ENCODE data around the gene CCDC90B.

CCDC90B gene

DNA sequence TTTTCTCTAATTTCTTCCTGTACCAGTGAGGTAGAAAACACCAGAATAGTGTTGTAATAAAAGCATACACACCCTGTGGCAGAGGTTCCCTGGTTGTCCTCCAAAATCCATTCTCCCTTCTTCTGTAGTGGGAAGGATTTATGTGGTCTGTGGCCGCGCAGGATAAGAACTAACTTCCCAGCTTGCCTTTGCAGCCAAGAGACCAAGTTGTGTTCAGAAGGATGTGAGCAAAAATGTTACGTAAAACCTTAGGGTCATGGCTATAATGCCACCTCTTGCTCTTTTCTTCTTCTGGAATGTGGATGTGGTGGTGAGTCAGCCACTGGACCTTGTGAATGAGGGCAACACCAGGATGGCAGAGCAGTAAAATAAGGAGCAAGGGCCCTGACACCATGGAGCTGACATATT is 28.4 kb downstream of the CCDC90B start:
- Histone ChIP-seq H3K27ac (ENCODE audit: low read depth, low read length) (no peak overlapping the region), H3K36me3 (ENCODE audit: control insufficient read depth, insufficient read depth, low read length) (peaks cover 34% of the 10 kb centered on the region)

DNA sequence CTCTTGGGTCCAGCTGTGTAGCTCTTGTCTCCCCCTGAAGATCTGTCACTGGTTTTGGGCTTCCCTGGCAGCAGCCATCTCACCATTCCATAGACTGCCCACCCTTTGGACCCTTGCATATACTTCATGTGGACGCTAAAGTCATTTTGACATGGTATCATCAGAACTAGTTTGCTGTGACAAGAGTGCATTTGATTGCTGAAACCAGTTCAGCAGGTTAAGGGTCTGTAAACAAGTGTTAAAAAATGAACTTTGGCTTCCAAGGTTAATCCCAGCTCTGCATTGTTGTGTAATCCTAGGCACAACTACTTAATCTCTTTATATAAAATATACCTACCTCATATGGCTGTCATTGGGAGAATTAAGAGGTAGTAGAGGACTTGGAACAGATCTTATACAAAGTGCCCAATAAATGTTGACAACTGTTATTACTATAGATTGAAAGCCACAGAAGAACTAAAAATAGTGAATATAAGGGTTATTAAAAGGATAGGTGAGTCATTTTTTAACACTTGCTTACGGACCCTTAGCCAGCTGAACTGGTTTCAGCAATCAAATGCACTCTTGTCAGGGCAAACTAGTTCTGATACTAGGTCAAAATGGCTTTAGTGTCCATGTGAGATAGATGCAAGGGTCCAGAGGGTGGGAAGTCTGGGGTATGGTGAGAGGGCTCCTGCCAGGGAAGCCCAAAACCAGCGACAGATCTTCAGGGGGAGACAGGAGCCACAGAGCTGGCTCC is 29.4 kb downstream of the CCDC90B start:
- Histone ChIP-seq H3K9ac (ENCODE audit: low read length) (no peak overlapping the region), H3K27ac (ENCODE audit: low read depth, low read length) (no peak overlapping the region), H3K27me3 (ENCODE audit: control insufficient read depth, insufficient read depth, low read length) (no peaks in the 10 kb centered on the region), H3K4me1 (ENCODE audit: control insufficient read depth, insufficient read depth, low read length) (no peaks in the 10 kb centered on the region), H3K4me3 (ENCODE audit: low read depth, low read length) (no peak overlapping the region), H3K36me3 (ENCODE audit: control insufficient read depth, insufficient read depth, low read length) (peaks cover 29% of the 10 kb centered on the region), H3K9me3 (ENCODE audit: control insufficient read depth, insufficient read depth, low read depth, low read length) (no peaks in the 10 kb centered on the region)

More for the DNA sequence above, 28.4 kb downstream of the CCDC90B start:
- no peak overlapping the region for H3K4me3 ChIP-seq (ENCODE audit: low read depth, low read length)
- H3K9me3 ChIP-seq (ENCODE audit: control insufficient read depth, insufficient read depth, low read depth, low read length), result no peaks in the 10 kb centered on the region
- H3K27me3 ChIP-seq (ENCODE audit: control insufficient read depth, insufficient read depth, low read length), result no peaks in the 10 kb centered on the region
- no peak overlapping the region for H3K9ac ChIP-seq (ENCODE audit: low read length)
- H3K4me1 ChIP-seq (ENCODE audit: control insufficient read depth, insufficient read depth, low read length), result no peaks in the 10 kb centered on the region

DNA sequence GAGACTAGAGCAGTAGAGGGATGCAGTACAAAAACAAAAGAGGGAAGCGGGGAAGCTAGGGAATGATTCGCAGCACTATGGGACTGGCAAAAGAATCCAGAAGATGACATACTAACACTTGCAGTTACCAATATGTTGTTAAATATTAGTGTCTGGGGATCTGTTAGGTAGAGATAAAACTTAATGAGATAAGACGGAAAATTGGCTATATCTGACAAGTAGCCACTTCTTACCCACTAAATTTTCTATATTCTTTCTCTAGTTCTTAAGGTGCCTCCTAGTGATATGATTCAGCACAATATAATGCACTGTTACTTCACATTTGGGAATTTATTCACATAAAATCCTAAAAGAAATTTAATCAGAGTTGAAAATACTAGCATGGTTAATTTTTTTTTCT is 30.8 kb downstream of the CCDC90B start:
- H3K27ac ChIP-seq (ENCODE audit: low read depth, low read length), result no peak overlapping the region
- H3K4me3 ChIP-seq (ENCODE audit: low read depth, low read length), result no peak overlapping the region

DNA sequence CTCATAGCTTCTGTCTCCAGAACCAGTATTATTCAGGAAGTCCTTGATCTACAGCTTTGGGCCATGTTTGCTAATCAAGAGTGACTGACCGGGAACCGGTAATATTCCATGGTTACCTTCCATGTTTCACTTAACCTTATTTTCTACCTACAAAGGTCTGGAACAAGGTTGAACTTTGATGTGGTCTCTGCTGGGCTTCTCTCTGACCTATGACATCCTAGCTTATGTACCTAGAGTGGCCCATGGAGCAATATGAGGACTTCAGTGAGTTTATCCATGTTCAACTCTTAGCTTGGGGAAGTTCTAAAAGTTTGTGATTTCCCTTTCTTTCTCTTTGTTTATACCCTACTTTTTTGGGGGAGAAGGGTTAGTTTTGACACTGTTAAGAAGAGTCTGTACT is 33.2 kb downstream of the CCDC90B start:
- H3K9ac ChIP-seq (ENCODE audit: low read length), result no peak overlapping the region
- no peaks in the 10 kb centered on the region for H3K4me1 ChIP-seq (ENCODE audit: control insufficient read depth, insufficient read depth, low read length)
- H3K27ac ChIP-seq (ENCODE audit: low read depth, low read length), result no peak overlapping the region
- no peaks in the 10 kb centered on the region for H3K27me3 ChIP-seq (ENCODE audit: control insufficient read depth, insufficient read depth, low read length)
- H3K9me3 ChIP-seq (ENCODE audit: control insufficient read depth, insufficient read depth, low read depth, low read length), result no peaks in the 10 kb centered on the region
- peaks cover 6% of the 10 kb centered on the region for H3K36me3 ChIP-seq (ENCODE audit: control insufficient read depth, insufficient read depth, low read length)
- no peak overlapping the region for H3K4me3 ChIP-seq (ENCODE audit: low read depth, low read length)

More for the DNA sequence above, 30.8 kb downstream of the CCDC90B start:
- H3K9me3 ChIP-seq (ENCODE audit: control insufficient read depth, insufficient read depth, low read depth, low read length), result no peaks in the 10 kb centered on the region
- H3K9ac ChIP-seq (ENCODE audit: low read length), result no peak overlapping the region
- no peaks in the 10 kb centered on the region for H3K4me1 ChIP-seq (ENCODE audit: control insufficient read depth, insufficient read depth, low read length)
- no peaks in the 10 kb centered on the region for H3K27me3 ChIP-seq (ENCODE audit: control insufficient read depth, insufficient read depth, low read length)
- peaks cover 21% of the 10 kb centered on the region for H3K36me3 ChIP-seq (ENCODE audit: control insufficient read depth, insufficient read depth, low read length)

DNA sequence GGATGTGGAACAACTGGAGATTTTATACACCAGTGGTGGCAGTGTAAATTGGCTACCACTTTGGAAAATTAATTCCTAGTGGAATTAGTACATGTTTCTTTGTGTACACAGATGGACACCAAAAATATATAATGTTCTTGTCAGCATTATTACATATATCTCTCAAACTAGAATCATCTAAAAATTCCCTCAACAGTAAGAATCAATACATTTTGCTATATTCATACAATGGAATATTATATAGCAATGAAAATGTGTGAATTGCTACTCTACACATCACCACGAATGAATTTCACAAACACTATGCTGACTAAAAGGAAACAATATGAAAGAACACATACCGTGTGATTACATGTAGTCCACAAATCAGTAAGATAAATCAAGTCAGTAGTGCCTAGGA is 33.9 kb downstream of the CCDC90B start:
- Histone ChIP-seq H3K27ac (ENCODE audit: low read depth, low read length) (no peak overlapping the region), H3K27me3 (ENCODE audit: control insufficient read depth, insufficient read depth, low read length) (no peaks in the 10 kb centered on the region), H3K4me1 (ENCODE audit: control insufficient read depth, insufficient read depth, low read length) (no peaks in the 10 kb centered on the region), H3K9me3 (ENCODE audit: control insufficient read depth, insufficient read depth, low read depth, low read length) (no peaks in the 10 kb centered on the region), H3K9ac (ENCODE audit: low read length) (no peak overlapping the region), H3K36me3 (ENCODE audit: control insufficient read depth, insufficient read depth, low read length) (no peaks in the 10 kb centered on the region), H3K4me3 (ENCODE audit: low read depth, low read length) (no peak overlapping the region)

DNA sequence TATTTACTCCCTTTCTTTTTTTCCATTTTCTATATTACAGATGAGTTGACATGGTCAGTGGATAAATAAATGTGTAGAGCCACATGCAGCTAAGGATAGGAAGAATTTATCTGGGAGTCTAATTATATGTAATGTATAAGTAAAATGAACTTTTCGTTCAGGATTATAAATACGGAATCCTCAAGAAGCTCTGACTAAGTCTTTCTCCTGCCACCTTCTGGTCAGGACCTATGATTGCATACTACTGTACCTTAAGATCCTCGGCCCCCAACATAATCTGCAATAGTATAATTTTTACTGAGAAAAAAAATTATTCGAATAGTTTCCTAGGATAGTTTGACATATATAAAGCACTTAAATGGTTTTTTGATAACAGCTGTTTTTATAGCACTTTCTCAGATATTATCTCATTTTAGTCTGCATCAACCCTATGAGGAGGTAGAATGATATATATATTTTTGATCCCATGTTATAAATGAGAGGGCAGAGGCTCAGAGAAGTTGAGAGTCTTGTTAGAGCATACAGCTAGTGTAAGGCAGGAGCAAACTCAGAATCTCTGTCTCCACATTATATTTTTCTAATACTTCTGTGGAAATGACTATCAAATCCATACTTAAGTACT is 36.1 kb downstream of the CCDC90B start:
- H3K9me3 ChIP-seq (ENCODE audit: control insufficient read depth, insufficient read depth, low read depth, low read length), result no peaks in the 10 kb centered on the region
- H3K27ac ChIP-seq (ENCODE audit: low read depth, low read length), result no peak overlapping the region
- no peaks in the 10 kb centered on the region for H3K27me3 ChIP-seq (ENCODE audit: control insufficient read depth, insufficient read depth, low read length)
- no peak overlapping the region for H3K4me3 ChIP-seq (ENCODE audit: low read depth, low read length)
- H3K4me1 ChIP-seq (ENCODE audit: control insufficient read depth, insufficient read depth, low read length), result no peaks in the 10 kb centered on the region
- H3K9ac ChIP-seq (ENCODE audit: low read length), result no peak overlapping the region
- no peaks in the 10 kb centered on the region for H3K36me3 ChIP-seq (ENCODE audit: control insufficient read depth, insufficient read depth, low read length)

DNA sequence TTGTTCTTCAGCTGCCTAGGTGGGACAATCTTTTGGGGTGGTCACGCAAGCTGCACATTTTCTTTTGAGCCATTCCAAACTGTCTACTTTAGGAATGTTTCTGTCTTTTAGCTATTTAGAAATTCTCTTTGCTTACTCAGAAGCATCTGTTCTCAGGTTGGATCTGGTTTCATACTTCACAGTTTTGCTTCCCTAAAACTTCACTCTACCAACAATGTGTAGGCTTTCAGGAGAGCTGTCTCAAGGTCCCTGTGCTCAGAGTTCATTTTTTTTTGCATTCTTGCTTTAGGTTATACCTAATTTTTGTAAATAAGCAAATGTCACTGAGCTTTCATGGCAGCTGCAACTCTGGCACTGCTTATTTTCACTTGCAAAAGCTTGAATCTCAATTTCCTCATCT is 36.7 kb downstream of the CCDC90B start:
- no peak overlapping the region for H3K9ac ChIP-seq (ENCODE audit: low read length)
- H3K4me3 ChIP-seq (ENCODE audit: low read depth, low read length), result no peak overlapping the region
- H3K27ac ChIP-seq (ENCODE audit: low read depth, low read length), result no peak overlapping the region
- H3K9me3 ChIP-seq (ENCODE audit: control insufficient read depth, insufficient read depth, low read depth, low read length), result no peaks in the 10 kb centered on the region
- no peaks in the 10 kb centered on the region for H3K36me3 ChIP-seq (ENCODE audit: control insufficient read depth, insufficient read depth, low read length)
- H3K4me1 ChIP-seq (ENCODE audit: control insufficient read depth, insufficient read depth, low read length), result no peaks in the 10 kb centered on the region
- H3K27me3 ChIP-seq (ENCODE audit: control insufficient read depth, insufficient read depth, low read length), result no peaks in the 10 kb centered on the region

DNA sequence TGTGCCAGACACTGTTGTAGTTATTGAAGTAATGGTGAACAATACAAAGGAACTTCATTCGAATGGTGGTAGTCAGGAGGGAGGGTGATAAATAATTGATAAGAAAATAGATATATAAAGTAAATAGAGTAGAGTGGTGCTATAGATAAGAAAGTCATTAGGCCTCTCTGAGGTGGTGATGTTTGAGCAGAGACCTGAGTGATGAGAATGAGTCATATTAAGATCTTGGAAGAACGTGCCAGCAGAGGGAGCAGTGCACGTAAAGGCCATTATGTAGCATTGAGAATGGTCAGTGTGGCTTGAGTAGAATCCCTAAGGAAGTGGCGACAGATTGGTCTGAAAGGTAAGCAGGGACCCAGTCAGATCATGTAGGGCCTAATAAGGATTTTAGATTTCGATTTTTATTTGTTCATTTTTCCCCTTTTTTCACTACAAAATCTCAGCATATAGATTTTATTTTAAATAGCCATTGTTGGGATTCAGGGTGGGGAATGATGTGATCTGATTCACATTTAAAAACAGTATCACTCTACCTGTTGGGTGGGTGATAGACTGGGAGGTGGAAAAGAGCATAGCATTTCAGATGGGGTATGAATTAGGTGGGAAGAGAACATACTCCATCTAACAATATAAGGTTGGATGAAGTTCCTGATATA is 44.7 kb downstream of the CCDC90B start:
- Histone ChIP-seq H3K9ac (ENCODE audit: low read length) (no peak overlapping the region), H3K4me1 (ENCODE audit: control insufficient read depth, insufficient read depth, low read length) (no peaks in the 10 kb centered on the region), H3K4me3 (ENCODE audit: low read depth, low read length) (no peak overlapping the region), H3K27ac (ENCODE audit: low read depth, low read length) (no peak overlapping the region), H3K9me3 (ENCODE audit: control insufficient read depth, insufficient read depth, low read depth, low read length) (no peaks in the 10 kb centered on the region), H3K27me3 (ENCODE audit: control insufficient read depth, insufficient read depth, low read length) (no peaks in the 10 kb centered on the region), H3K36me3 (ENCODE audit: control insufficient read depth, insufficient read depth, low read length) (no peaks in the 10 kb centered on the region)

DNA sequence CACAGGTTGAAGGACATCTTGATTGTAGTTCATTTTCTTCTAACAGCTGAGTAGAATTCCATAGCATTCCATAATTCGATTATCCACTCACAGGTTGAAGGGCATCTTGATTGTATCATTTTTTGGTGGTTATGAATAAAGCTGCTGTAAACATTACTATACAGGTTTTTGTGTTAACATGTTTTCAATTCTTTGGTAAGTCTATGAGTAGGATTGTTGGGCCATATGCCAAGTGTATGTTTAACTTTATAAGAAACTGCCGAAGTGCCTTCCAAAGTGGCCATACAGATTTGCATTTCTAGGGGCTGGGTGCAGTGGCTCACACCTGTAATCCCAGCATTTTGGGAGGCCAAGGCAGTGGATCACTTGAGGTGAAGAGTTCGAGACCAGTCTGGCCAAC is 48.1 kb downstream of the CCDC90B start:
- Histone ChIP-seq H3K27ac (ENCODE audit: low read depth, low read length) (no peak overlapping the region), H3K27me3 (ENCODE audit: control insufficient read depth, insufficient read depth, low read length) (no peaks in the 10 kb centered on the region), H3K9me3 (ENCODE audit: control insufficient read depth, insufficient read depth, low read depth, low read length) (no peaks in the 10 kb centered on the region), H3K4me3 (ENCODE audit: low read depth, low read length) (no peak overlapping the region), H3K4me1 (ENCODE audit: control insufficient read depth, insufficient read depth, low read length) (no peaks in the 10 kb centered on the region), H3K36me3 (ENCODE audit: control insufficient read depth, insufficient read depth, low read length) (no peaks in the 10 kb centered on the region), H3K9ac (ENCODE audit: low read length) (no peak overlapping the region)

DNA sequence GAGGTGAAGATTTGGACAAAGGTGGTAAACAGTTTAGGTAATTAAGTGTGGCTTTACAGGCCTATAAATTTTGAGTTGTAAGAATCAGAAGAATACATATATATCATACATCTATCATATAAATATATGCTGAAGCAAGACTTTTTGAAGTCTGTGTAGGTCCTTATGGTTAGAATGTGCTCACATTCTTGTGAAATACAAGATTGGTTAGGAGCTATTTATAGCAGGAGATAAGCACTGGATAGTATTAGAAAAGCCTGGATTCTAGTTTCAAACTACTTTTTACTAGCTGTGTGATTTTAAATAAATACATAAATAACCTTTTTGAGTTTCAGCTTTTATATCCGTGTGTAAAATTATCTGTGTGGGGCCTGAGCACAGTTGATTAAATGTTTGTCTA is 50.3 kb downstream of the CCDC90B start:
- Histone ChIP-seq H3K27me3 (ENCODE audit: control insufficient read depth, insufficient read depth, low read length) (no peaks in the 10 kb centered on the region), H3K36me3 (ENCODE audit: control insufficient read depth, insufficient read depth, low read length) (no peaks in the 10 kb centered on the region), H3K4me3 (ENCODE audit: low read depth, low read length) (no peak overlapping the region), H3K27ac (ENCODE audit: low read depth, low read length) (no peak overlapping the region), H3K9ac (ENCODE audit: low read length) (no peak overlapping the region), H3K4me1 (ENCODE audit: control insufficient read depth, insufficient read depth, low read length) (no peaks in the 10 kb centered on the region), H3K9me3 (ENCODE audit: control insufficient read depth, insufficient read depth, low read depth, low read length) (no peaks in the 10 kb centered on the region)

DNA sequence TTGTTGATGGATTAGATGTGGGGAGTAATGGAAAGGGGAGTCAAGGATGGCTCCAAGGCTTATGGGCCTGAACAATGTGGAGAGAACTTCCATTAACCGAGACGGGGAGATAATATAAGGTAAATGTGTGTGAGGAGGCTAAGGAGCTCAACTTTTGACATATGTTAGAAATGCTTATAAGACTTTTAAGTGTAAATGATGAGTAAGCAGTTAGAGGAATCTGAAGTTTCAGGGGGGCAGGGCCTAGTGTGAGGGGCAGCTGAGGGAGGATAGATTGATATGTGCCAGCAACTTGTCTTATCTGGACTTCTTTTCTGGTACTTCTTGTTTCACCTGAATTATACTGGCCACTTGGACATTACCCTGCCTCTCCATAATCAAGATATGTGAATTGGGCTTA is 62.7 kb downstream of the CCDC90B start:
- no peak overlapping the region for H3K4me3 ChIP-seq (ENCODE audit: low read depth, low read length)
- no peaks in the 10 kb centered on the region for H3K36me3 ChIP-seq (ENCODE audit: control insufficient read depth, insufficient read depth, low read length)
- no peaks in the 10 kb centered on the region for H3K4me1 ChIP-seq (ENCODE audit: control insufficient read depth, insufficient read depth, low read length)
- H3K27ac ChIP-seq (ENCODE audit: low read depth, low read length), result no peak overlapping the region
- H3K9me3 ChIP-seq (ENCODE audit: control insufficient read depth, insufficient read depth, low read depth, low read length), result no peaks in the 10 kb centered on the region
- H3K27me3 ChIP-seq (ENCODE audit: control insufficient read depth, insufficient read depth, low read length), result no peaks in the 10 kb centered on the region
- no peak overlapping the region for H3K9ac ChIP-seq (ENCODE audit: low read length)
